Measurements from ENCODE around the gene ZNF415. TPM values are rescaled to one million over a fixed set of nuclear protein-coding genes. Genes with fewer than 3 reads are reported as not detected.
"Not testable (repeated sequence)": the region's sequence is repeated elsewhere in the genome, so short reads cannot be mapped to it uniquely, and the experiment has no call there.

The ZNF415 gene
- total RNA-seq, 1 experiment from 2014 or later = 10.6 TPM

DNA sequence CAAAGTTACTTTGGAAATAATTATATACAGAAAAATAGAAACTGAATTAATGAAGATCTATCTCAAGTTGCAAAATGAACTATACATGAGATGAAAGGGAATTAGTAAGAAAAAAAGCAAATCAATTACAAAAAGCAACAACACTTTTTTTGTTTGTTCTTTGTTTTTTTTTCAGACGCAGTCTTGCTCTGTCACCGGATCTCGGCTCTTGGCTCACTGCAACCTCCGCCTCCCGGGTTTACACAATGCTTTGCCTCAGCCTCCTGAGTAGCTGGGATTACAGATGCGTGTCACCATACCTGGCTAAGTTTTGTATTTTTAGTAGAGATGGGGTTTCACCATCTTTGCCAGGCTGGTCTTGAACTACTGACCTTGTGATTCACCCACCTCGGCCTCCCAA lies 2.2 kb downstream of the ZNF415 start:
- no peaks in the 10 kb centered on the region for H3K27me3 ChIP-seq
- H3K36me3 ChIP-seq = no peaks in the 10 kb centered on the region
- H3K9me3 ChIP-seq (replicated peaks) = no peaks in the 10 kb centered on the region
- no peak for DNase-seq
- no peak overlapping the region for H3K4me3 ChIP-seq
- H3K4me1 ChIP-seq = no peaks in the 10 kb centered on the region
- H3K27ac ChIP-seq = no peak overlapping the region

DNA sequence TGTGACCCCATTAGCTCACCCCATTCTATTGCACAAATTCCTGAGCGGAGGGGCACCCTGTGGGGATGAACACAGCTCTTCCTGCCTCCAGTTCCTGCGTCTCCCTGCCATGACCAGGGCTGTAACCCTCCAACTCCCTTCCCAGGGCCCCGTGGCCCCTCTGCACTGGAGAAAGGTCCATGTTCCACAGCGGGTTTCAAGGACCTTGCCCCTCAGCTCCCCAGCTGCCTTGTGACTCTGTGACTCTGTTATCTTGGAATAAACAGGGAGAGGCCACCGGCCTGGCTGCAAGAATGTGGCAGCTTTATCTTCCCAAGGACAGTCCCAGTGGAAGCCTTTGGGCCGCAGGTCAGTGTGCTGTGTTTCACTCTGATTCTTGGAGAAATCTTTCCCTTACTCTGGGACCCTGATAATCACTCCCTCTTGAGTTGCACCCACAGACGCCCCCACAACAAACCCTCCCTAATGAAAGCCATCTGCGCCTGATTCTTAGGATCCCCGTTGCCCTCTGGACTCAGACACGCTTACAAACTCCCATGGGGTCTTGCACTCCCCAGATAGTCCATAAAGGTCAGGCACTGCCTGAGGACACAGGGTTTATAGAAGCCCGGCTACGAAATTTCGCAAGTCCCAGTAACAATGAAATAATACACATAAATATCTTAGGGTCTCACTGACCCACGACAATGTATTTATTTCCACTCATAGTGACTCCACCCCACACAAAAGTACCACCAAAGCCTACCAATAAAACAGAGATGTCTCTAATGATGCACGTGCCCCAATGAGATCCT lies 5.8 kb downstream of the ZNF415 start:
- H3K36me3 ChIP-seq; H3K27ac ChIP-seq; H3K4me1 ChIP-seq; H3K27me3 ChIP-seq; H3K4me3 ChIP-seq; DNase-seq; H3K9me3 ChIP-seq (replicated peaks): not testable (repeated sequence)

DNA sequence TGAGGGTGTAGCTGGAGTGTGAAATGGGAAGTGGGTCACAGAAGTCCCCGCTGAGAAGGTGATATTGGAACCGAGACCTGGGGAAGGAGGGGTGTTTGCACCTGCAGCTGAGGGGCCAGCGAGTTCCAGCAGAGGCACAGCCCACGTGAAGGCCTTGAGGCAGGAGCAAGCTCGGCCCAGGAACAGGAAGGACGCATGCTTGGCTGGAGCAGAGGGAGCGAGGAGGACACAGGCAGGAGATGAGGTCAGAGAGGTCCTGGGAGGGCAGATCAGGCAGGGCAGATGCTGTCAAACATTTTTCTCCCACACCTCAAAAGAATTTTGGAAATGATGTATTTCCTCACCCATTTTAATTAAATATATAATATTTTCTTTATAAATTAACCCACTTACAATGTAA lies 9.3 kb downstream of the ZNF415 start:
- Histone ChIP-seq H3K27ac (no peak overlapping the region), H3K4me1 (no peaks in the 10 kb centered on the region), H3K9me3 (replicated peaks) (no peaks in the 10 kb centered on the region), H3K4me3 (no peak overlapping the region), H3K36me3 (peaks cover 2% of the 10 kb centered on the region; the same call in 1 of the 2 replicates), H3K27me3 (no peaks in the 10 kb centered on the region)
- DNase-seq = no peak

DNA sequence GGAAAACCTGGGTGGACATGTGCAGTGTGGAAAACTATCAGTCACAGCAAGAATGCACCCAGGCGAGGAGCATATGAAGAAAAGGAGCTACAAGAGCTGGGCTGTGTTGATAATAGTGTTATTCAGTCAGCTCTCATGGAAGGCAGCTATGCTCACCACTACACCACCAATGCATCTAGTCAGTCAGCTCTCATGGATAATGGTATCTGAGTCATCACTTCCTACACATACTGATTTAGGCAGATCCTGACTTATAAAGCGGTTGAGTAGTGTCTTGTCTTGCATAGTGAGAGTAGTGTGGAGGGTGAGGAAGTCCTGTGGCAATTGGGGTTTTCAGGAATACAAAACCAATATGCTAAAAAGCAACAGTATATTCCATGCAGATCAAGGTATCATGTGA lies 20.4 kb downstream of the ZNF415 start:
- peaks cover 8% of the 10 kb centered on the region for H3K9me3 ChIP-seq (replicated peaks)
- no peaks in the 10 kb centered on the region for H3K4me1 ChIP-seq
- H3K36me3 ChIP-seq = peaks cover 56% of the 10 kb centered on the region

DNA sequence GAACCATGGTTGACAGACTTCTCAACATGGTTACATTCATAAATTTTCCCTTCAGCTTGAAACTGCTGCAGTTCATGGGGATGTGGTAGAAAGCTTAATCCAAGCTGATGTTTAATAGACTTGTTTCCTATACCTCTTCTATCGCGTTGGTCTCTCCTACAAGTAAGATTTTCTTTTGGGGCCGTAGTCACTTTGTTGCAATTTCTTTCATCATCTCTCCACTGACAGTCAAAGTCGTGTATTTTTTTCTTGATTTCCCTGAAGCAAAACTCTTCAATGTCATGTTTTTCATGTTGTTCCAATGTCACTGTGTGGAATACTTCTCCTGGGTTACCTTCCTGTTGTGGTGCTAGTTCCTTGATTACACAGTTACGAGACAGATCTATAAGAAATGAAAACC lies 23.2 kb downstream of the ZNF415 start:
- no peaks in the 10 kb centered on the region for H3K4me1 ChIP-seq
- H3K36me3 ChIP-seq = peaks cover 44% of the 10 kb centered on the region
- H3K27ac ChIP-seq = no peak overlapping the region
- peaks cover 8% of the 10 kb centered on the region for H3K9me3 ChIP-seq (replicated peaks)
- H3K27me3 ChIP-seq = no peaks in the 10 kb centered on the region
- no peak for DNase-seq
- H3K4me3 ChIP-seq = no peak overlapping the region

More for the DNA sequence above, 20.4 kb downstream of the ZNF415 start:
- H3K4me3 ChIP-seq = no peak overlapping the region
- H3K27ac ChIP-seq = no peak overlapping the region
- no peaks in the 10 kb centered on the region for H3K27me3 ChIP-seq
- no peak for DNase-seq

DNA sequence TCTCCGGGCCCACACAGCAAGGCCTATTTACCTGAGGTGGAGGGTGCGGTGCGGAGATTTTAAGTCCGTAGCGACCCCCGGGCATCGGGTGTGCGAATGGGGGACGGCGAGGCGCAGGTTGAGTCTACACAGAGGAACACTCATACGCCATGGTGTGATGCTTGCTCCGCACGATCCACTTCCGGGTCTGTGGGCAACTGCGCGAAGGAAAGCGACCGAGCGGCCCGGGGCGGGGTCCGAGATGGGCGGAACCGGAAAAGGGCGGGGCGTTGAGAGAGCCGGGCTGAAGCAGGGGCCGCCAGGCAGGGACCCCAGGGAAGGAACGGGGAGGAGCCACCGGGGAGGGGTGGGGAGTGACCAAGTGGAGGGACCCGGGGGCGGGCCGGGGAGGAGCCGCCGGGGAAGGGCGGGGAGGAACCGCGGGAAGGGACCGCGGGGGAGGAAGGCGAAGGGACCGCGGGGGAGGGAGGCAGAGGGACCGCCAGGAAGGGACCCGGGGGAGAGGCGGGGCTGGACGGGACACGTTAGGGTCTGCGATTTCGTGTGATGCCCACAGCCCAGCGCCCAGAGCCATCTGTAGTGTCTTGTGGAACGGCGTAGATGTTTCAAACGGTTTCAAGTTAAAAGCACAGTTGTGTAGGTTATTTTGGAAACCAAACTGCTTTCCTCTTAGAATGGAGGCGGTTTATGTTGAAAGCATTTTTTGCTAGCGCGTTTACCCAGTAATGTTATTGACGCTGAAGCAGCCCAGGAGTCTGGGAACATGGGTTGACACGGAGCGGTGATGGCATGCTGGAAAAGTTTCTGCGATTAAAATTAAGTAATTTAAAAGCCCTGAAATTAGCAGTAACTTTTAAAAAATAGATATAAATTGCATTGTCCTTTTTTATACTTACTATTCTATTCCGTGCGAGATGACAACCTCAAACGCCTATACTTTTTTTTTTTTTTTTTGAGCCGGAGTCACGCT lies 29.2 kb downstream of the ZNF415 start, which contains the start of gene ZNF160:
ZNF160 (minus strand) TSS at position 189 of the 970 bp plus-strand sequence. CDS start 17,146 bp downstream, outside the sequence.
- peak; percentile 98 to 99 for DNase-seq
- Histone ChIP-seq H3K27ac (peak within 1 kb of the TSS; percentile 83), H3K4me1 (no peaks in the 10 kb centered on the region; the same call in 1 of the 2 replicates), H3K9me3 (replicated peaks) (no peaks in the 10 kb centered on the region; the same call in 1 of the 2 replicates), H3K27me3 (no peaks in the 10 kb centered on the region), H3K36me3 (peaks cover 20% of the 10 kb centered on the region), H3K4me3 (peak within 1 kb of the TSS; percentile 97)

DNA sequence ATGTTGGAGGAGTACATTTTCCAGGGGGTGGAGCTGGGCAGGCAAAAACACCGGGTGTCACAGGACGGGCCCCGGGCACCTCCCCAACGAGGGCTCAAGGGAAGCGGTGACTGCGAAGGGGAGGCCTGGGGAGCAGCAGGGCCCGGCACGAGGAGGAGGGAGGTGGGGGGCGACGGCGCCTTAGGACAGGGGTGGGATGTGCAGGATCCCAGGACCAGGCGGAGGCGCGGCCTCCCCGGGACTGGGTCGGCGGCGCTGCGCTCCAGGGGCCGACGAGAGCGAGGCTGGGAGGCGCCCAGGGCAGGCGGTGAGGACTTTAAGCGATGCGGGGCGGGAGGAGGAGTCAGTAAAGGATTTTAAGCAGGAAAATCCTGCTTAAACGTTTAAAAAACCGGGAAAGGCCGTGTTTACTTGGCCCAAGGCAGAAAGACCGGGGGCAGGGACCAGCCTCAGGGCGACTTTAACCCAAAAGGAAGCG lies 29.9 kb downstream of the ZNF415 start:
- Histone ChIP-seq H3K36me3 (peaks cover 17% of the 10 kb centered on the region; the same call in 1 of the 2 replicates), H3K27me3 (no peaks in the 10 kb centered on the region), H3K9me3 (replicated peaks) (no peaks in the 10 kb centered on the region; the same call in 1 of the 2 replicates), H3K27ac (peak overlapping the region; percentile 83), H3K4me1 (no peaks in the 10 kb centered on the region; the same call in 1 of the 2 replicates), H3K4me3 (peak overlapping the region; percentile 97)
- peak; percentile 40 to 45 for DNase-seq

DNA sequence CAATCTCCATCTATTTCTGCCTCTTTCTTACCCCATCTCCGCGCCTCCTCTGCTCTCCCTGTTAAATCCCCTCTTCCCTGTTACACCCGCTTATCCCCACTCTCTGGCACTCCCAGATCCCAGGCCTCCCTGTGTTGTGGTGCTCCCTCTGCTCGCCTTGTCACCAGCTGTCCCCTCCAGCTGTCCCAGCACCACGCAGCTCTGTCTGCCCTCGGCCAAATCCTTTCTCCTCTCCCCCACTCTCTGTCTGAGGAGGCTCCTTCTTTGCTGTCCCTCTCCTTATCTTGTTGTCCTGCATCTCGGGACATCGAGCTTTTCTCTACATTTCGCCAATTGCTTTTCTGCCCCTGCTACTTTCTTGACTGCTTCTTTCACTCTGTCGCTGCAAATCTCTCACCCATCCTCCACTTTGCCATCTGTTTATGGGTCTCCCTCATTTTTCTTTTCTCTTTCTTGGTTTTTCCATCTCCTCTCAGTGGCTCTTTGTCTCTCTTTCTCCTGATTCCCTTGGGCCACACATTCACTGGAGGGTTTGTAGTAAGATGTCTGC lies 30.4 kb downstream of the ZNF415 start:
- Histone ChIP-seq H3K27ac (peak overlapping the region; percentile 83), H3K36me3 (peaks cover 16% of the 10 kb centered on the region; the same call in 1 of the 2 replicates), H3K4me3 (peak overlapping the region; percentile 97), H3K4me1 (no peaks in the 10 kb centered on the region; the same call in 1 of the 2 replicates), H3K9me3 (replicated peaks) (no peaks in the 10 kb centered on the region; the same call in 1 of the 2 replicates), H3K27me3 (no peaks in the 10 kb centered on the region)
- DNase-seq = peak; percentile 56 to 57

DNA sequence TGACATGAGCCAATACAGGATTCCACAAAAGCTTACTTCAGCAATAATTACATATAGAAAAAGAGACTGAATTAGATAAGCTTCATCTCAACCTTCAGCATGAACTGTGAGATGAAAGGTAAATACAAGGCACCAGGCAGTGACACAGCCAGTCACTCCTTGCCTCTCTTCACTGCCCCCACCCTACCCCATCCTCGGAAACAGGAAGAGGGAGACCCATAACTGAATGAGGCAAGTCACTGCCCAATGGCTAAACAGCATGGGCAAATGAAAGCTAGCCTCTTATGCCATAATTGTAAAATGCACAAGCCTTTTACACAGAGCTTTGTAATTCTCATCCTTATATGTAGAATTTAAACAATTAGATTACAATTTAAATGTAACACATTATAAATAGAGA lies 31.2 kb downstream of the ZNF415 start:
- Histone ChIP-seq H3K27ac (no peak overlapping the region), H3K27me3 (no peaks in the 10 kb centered on the region), H3K9me3 (replicated peaks) (no peaks in the 10 kb centered on the region; the same call in 1 of the 2 replicates), H3K4me3 (no peak overlapping the region), H3K36me3 (peaks cover 16% of the 10 kb centered on the region; the same call in 1 of the 2 replicates), H3K4me1 (no peaks in the 10 kb centered on the region; the same call in 1 of the 2 replicates)
- no peak for DNase-seq

DNA sequence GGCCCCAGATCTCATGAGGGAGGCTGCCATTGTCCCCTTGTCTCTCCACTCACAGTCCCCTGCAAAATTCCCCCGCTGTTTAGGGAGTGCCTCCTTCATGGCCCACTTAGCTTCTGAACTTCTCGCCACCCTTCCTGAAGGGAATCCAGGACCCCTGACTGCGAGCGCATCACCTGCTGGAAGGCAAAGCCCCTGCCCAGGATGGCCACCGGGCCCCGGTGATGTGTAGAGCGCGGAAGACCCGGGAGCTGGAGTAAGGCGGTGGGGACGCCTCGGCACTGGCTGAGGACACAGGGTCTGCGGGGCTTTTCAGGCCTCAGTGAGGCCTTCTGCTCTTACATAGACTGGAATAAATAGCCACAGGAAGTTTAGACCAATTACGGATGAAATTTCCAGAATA lies 34.1 kb downstream of the ZNF415 start:
- not testable (repeated sequence) for H3K4me3 ChIP-seq; H3K27me3 ChIP-seq; DNase-seq; H3K4me1 ChIP-seq; H3K27ac ChIP-seq; H3K9me3 ChIP-seq (replicated peaks)
- peaks cover 18% of the 10 kb centered on the region; the same call in 1 of the 2 replicates for H3K36me3 ChIP-seq

DNA sequence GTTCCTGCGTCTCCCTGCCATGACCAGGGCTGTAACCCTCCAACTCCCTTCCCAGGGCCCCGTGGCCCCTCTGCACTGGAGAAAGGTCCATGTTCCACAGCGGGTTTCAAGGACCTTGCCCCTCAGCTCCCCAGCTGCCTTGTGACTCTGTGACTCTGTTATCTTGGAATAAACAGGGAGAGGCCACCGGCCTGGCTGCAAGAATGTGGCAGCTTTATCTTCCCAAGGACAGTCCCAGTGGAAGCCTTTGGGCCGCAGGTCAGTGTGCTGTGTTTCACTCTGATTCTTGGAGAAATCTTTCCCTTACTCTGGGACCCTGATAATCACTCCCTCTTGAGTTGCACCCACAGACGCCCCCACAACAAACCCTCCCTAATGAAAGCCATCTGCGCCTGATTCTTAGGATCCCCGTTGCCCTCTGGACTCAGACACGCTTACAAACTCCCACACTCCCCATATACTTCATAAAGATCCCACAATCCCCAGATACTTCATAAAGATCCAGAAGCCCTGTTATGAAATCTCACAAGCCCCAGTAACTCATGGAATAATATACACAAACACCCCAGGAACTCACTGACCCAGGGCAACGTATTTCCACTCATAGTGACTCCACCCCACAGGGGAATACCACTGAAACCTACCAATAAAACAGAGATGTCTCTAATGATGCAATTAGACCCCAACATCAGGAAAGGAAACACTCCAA lies 35.6 kb downstream of the ZNF415 start:
- not testable (repeated sequence) for H3K9me3 ChIP-seq (replicated peaks); H3K4me3 ChIP-seq; H3K27ac ChIP-seq; DNase-seq; H3K27me3 ChIP-seq; H3K4me1 ChIP-seq
- H3K36me3 ChIP-seq = peaks cover 25% of the 10 kb centered on the region; the same call in 1 of the 2 replicates

DNA sequence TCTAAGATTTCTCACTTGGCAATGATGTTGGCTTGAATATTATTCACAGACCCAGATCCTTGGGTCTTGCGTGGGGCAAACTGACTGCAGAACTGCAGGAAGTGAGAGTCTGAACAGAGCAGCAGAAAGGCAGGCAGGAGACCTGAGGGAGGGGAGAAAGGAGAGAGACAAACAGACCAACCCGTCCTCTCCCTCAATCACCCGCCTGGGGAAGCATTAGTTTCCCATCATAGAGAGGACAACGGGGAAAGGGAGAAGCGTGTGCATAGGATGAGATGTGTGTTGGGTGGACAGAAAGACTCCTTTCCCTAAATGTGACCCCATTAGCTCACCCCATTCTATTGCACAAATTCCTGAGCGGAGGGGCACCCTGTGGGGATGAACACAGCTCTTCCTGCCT lies 36.1 kb downstream of the ZNF415 start:
- DNase-seq; H3K4me1 ChIP-seq; H3K27ac ChIP-seq; H3K4me3 ChIP-seq; H3K9me3 ChIP-seq (replicated peaks); H3K27me3 ChIP-seq: not testable (repeated sequence)
- H3K36me3 ChIP-seq = peaks cover 26% of the 10 kb centered on the region; the same call in 1 of the 2 replicates

DNA sequence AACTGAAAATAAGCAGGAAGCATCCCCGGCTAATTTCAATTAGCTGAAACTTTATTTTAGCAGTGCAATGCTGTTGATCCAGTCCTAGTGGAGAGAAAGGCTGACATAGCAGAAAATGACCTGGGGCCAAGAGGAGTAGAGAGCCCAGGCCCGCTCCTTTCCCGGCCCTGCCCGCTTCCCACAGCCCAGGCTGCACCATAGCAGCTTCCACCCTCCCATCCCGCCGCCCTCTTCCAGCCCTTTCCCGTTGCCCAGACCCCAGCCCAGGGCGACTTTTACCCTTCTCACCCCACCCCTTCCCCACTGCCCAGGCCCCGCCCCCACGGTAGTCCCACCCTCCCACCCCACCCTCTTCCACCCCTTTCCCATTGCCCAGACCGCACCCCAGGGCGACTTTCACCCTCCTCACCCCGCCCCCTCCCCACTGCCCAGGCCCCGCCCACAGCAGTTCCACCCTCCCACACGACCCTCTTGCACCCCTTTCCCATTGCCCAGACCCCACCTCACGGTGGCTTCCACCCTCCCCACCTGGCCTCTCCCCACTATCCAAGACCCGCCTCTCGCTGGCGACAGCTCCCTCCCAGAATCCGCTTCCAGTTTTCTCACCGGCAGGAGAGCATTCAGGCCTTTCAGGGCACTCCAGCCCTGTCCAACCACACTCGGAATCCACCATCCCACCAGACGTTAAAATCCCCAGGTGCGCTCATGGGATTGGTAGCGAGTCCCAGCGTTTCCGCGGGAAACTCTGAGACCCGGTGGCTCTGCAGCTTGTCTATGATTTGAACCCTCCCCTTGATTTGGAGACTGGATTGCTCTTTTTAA lies 37.7 kb downstream of the ZNF415 start:
- no peak for DNase-seq
- H3K27me3 ChIP-seq = no peaks in the 10 kb centered on the region
- peaks cover 29% of the 10 kb centered on the region for H3K36me3 ChIP-seq
- no peaks in the 10 kb centered on the region for H3K4me1 ChIP-seq
- no peaks in the 10 kb centered on the region; the same call in 1 of the 2 replicates for H3K9me3 ChIP-seq (replicated peaks)
- no peak overlapping the region for H3K4me3 ChIP-seq
- no peak overlapping the region for H3K27ac ChIP-seq
